HG03342 (cell line): ENCODE data around the gene RALGPS1.

Source experiments
- ATAC-seq: cut with Tn5 transposase; IDR thresholded peaks from one replicate; pipeline ENCODE4 v1.9.1; 2021; ENCODE audit warnings: mild to moderate bottlenecking, moderate library complexity; ENCODE audit not compliant: unreplicated experiment

Gene RALGPS1

DNA sequence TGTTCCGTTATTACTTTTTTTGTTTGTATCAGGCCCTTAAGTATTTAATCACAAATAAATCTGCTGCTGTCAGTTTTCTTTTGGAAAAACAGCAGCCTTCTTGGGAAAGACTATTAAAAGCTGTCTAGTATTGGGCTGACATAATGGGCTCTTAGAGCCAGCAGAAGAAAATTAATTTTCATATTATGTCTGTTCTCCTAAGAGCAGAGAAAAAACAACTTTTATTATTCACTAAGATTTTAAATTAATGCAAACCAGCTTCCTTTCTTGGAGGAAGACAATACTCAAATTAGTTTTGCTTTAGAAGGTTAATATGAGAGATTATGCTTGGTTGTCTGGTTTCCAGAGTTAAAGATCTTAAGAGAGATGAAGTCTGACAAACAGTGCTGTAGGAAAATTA is 319.4 kb downstream of the RALGPS1 start:
- no peak for ATAC-seq

DNA sequence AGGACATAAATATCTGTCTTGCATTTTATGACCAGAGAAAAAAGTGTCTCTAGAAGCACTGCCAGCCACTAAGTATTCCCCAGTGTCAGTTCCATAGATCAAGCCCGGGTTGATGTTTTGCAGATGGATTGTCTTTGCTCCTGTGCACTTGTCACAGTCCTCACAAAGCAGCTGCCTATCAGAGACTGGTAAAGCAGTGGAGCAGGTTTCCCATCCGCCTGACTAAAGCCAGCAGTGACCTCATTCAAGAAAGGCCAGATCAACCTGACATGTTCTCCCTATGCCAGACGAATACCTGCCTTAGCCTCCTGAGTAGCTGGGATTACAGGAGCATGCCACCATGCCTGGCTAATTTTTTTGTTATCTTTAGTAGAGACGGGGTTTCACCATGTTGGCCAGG is 323.2 kb downstream of the RALGPS1 start:
- no peak for ATAC-seq

DNA sequence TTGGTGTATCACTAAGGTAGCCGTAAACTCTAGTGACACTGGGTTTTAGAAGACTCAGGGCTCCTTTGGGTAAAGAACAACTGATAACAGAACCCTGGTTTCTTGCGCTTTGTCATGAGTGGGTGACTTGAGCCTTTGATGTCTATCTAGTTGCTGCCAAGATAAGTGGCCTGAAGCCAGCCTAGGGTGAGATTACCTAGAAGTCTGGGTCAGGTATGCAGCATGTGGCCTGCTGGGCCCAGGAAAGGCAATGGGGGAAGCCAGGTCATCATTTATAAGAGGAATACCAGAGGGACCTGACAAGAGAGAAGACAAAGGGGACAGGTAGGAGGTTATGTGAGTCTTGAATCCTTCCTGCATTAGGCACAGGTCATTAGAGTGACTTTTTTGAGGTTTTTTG is 326.8 kb downstream of the RALGPS1 start:
- ATAC-seq = no peak

DNA sequence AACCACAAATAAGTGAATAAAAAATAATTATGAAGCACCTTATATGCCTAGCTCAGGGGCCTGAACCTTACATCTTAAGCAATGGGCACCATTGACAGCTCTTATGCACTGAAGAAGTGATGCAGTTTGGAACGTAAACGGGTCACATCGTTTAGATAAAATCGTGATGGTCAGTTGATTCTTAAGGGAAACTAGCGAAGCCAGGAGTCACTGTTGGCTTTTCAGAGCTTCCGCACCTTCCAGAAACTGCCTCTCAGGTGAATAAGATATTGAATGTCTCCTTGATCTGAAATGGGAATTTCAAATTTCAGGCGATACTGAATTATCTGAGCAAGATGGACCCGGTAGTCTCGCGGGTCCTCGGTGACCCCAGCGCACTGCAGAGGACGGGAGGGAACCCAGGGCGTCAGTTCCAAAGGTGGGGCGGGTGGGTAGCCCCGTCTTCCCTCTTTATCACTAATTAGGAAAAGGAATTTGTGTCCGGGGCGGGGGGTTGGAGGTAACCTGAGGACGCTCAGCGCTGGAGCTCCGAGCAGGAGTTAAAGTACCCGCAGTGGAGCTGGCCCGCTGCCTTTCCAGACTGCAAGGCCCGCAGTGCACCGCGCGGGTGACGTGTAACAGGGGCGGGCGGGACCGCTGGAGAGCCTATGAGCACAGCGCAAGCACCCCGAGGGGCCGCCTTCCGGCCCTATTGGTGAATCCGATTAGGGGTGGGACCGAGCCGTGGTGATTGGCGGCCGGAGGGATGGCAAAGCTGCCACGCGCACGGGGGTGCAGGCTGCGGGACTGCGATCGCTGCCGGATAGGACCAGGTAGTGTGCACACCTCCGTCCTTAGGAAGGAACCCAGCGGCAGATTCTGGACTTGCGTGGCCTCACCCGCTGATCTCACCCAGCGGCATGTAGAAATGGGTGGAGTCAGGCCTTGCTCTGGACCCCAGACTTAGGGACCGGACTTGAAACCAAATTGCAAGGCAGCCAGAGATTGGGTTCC is 330.3 kb downstream of the RALGPS1 start:
- ATAC-seq = peak; percentile 99

DNA sequence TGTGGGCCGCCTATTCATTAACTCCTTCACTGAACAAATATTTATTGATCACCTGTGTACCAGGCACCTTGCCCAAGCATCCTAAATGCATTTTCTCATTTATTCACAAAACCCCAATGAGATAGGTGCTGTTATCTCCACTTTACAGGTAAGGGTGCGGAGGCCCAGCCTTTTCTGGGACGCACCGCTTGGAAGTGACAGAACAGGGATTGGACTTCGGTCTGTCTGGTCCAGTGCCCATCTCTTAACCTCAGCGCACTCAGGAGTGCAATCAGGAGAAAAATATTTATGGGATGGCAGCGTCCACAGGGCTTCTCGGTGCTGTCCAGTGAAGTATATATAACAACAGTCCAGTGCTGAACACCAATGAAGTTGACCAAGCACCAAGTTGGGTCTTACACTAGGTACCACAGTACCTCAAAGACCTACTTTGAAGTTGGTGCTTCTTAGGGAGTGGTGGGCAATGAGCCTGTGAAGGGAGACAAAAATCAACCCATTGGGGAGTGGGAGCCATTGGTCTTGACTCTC is 331.1 kb downstream of the RALGPS1 start:
- ATAC-seq = no peak

DNA sequence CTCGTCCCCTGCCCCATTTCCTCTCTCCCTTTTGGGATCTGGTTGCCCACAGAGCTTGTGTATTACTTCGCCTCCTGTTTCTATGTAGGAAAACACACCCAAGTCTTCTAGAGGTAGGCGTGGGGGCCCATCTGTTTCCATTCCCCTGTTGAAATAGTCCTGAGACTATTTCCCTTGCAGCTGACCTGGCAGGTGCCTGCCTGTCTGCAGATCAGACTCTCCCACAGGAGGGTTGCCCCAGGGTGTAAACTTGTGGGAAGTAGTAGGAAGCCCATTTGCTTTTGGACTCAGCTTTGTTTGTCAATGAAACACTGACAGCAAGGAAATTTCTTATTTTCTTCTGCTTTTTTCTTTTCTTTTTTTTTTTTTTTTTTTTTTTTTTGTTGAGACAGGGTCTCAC is 333.7 kb downstream of the RALGPS1 start:
- no peak for ATAC-seq

DNA sequence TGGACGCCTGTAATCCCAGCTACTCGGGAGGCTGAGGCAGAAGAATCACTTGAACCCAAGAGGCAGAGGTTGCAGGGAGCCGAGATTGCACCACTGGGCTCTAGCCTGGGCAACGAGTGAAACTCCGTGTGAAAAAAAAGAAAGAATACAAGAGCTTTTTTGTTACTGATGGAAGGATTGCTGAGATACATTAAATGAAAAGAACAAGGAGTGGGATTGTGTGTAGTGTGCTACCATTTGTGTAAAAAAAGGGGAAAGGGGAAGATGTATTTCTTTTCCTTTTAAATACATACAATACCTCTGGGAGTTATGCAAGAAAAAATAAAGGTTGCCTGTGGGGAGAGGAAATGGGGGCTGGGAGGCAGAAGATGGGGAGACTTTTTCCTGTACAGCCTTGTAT is 335.3 kb downstream of the RALGPS1 start:
- ATAC-seq = no peak

DNA sequence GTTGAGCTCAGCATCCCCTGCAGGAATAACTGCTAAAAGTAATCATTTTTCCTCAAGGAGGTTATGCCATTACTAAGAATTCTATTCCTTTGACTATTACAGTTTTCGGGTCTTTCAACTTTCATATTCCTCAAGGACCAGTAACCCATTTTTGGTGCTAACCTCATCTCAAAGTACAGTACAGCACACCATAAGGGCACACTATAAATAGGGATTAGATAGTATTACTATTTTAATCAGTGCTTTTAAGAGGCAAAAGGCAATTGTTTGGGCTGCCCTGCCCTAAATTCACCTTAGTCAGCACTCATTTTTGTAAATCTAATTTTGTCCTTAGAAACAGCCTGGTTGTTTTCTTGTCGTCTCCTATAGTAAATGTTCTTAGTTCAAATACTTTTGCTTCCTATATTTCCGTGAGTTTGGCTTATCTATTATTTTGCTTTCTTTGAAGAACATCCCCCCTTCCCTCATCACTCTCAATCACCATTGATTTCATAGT is 336.4 kb downstream of the RALGPS1 start:
- ATAC-seq = no peak

DNA sequence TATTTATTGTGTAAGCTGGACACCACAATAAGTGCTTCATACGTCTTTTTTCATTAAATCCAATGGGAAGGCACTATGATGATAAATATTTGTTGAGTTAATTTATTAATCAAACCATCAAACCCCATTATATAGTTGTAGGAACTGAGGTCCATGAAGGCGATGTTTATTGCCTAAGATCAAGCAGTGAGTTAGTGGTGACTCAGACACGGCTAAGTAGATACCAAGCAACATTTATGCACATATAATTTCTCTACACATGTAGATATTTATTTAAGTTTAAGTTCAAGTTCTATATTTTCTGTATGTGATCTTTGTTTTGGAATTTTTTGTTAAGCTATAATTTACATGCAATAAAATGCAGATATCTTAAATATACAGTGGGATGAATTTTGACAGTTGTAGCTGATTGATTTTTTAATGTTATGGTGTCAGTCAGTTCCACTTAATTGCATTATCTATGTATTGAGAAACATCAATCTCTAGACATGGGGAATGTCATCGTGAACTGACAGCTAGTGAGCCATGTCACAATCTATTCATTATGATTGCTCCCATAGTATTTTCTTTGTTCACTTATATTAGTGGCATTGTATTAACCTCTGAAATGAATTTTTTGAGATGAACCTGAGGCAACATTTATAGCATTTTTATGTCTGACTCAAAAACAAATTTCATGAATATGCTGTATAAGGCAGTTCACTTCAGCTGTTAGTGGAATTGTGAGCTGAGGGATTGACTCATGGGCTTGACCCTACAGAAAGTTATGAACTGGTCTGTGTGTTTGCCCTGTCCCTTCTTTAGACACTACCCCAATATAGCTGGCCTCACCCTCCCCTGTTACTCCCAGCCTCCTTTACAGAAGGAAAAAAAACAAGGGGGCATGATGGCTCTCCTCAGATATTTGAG is 338.1 kb downstream of the RALGPS1 start:
- no peak for ATAC-seq

DNA sequence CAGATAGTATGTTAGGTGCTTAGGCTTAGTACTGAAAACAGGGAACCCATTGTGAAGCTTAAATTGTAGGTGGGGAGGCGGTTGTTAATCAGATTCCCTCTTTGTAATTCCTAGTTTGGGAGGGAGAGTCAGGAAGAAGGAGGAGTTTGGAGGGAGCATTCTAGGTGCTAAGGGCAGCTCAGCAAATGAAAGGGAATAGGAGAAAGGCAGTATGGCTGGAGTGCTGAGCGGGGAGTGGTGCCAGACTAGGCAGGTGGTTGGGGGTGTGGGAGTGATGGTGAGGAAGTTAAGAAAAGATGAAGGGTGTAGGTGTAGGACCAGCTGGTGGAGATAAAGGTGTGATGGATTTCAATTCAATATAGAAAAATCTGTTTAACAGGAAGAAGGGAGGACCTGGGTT is 338.9 kb downstream of the RALGPS1 start:
- no peak for ATAC-seq

DNA sequence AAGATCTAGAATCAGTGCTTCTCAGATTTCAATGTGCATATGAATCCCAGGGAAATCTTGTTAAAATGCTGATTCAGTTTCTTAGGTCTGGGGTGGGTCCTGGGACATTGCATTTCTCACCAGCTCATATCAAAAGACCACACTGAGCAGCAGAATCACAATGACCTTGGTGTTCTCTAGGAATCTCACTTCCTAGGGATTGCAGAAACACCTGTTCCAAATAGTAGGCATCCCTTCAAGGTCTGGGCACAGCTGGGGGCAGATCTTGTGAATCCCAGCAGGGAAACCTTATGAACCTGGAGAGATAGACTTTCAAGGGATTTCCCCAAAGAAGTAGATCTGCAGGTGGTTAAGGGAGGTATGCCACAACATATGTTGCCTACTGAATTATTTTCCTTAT is 341.1 kb downstream of the RALGPS1 start:
- ATAC-seq = no peak

DNA sequence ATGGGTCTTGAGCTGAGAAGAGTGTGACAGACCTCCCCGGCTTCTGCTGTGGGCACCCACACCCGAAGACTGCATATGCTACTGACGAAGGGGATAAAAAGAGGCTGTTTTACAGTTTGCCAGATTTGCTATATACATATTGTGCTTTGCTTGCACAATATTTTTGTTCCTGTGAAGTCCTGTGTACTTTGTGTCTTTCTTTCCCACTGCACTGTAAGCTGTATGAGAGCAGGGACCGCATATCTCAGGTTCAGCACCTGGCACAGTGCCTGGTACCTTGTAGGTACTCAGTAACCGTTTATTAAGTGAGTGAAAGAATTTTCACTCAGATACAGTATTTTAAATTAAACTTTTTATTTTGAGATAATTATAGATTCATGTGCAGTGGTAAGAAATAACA is 341.7 kb downstream of the RALGPS1 start:
- ATAC-seq = no peak

DNA sequence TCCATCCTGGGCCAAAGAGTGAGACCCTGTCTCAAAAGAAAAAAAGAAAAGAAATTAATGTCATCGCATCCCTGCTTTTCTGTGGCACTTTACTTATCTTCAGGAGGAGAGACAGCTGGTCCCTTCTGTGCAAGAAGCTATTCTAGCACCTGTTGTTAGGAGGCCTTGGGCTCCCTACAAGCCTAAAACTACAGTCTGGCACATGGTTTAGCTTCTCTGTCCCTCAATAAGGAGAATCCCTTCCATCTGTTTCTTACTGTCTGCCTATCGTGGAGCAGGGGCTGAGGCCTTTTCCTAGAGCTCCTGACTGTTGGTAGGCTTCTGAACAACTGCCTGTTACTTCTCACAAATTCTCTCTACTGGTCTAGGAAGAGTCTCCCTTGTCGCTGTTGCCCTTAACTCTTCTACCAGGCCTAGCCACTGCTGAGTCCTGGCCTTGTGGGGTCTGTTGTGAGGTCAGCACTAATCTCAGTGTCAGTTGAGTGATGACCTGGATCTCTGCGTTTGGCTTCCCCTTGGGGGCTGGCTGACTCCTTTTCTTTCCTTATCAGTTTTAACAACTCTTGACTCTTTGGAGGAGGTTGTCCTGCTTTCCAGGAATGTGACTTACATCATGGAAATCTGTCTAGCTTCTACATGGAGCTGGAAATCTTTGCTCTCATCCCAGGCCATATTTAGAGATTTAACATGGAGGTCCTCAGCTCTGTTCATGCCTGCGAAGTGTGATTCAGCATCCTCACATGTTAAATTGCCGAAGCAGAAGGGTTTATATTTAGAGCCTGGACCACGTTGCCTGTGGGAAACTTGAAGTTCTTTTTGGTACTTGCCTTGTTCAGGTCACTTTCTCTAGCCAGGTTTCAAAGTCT is 344.3 kb downstream of the RALGPS1 start:
- no peak for ATAC-seq

DNA sequence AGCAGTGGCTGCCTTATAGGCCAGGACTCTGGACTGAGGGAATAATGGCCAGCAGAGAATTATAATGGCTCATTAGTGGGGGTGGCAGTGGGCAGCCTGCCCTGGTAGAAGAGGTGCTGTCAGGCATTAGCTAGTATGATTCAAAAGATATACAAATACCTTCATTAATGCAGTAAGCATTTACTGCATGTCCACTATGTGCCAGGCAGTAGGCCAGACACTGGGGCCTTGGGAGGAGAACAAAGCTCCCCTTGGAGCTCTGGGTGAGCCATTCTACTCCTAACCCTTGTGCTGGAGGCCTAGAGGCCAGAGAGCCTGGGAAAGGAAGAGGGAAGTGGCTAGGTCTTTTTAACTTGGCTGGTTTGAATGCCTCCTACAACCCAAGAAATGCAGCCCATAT is 348.0 kb downstream of the RALGPS1 start:
- ATAC-seq = no peak

DNA sequence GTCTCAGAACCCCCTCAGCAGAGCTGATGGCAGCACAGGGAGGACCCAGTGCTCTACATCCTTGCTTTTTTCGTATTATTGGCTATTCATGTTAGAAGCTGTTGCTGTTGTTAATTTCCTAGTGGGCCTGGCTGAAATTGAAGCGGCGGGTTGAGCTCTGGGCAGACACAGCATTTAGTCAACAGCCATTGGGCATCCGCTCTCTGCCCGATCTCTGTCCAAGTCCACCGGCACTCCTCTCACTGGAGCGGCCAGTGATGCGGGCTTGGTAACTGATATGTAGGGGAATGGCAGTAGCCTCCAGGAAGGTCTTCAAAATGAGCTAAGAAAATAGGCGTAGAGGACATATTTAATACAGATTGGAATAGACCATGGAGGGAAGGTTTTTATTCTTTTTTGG is 348.7 kb downstream of the RALGPS1 start:
- no peak for ATAC-seq

DNA sequence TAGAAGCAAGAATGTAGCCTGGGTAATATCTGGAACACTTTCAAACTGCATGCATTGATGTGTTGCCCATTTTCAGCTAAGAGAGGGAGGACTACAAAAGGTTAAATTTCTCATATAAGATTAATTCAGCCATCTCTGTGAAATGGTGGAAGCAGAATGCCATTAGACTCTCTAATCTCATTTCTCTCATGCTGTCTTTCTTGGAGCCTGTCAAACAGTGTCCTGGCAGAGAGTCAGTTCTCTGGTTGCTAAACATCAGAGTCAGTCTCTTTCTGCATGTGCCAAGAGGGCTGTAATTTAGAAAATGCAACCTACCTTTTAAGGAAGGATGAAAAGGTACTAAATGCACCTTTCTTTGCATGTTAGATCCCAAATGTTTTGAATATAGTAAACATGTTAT is 349.1 kb downstream of the RALGPS1 start:
- ATAC-seq = no peak

DNA sequence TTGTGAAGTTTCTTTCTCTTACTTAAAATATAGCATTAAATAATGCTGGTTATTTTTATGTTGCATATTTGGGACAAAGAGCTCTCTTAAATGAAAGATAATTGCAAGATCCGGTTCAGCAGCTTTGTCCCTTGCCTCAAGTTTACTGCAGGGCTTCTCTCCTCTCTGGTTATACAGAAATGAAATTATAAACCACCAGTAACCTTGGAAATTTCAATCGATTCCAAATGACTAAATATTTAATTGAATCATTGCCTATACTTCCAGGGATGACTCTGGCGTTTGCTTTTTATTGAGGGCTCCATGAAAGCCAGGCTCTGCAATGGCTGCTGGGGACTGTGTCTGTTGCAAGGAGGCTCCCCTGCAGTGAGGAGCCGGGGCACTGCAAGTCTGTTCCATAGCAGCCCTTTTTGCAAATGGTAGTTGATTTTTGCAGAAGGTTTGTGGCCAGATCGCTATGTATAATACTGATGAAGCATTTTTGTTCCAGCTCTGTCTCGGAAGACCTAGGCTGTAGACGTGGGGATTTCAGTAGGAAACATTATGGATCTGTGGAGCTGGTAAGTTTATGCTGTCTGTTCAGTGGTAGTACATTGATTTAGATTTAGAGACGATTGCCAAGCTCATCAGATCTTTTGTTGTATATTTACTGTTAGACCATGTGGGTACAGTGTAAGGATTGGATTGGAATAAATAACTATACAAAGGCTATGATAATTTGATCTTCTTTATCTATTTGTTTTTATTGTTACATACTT is 350.1 kb downstream of the RALGPS1 start, which contains the start of gene GARNL3:
Gene GARNL3 (plus strand): TSS at position 313 of the 758 bp plus-strand sequence. CDS start 104 bp downstream, at position 417.
- no peak for ATAC-seq

DNA sequence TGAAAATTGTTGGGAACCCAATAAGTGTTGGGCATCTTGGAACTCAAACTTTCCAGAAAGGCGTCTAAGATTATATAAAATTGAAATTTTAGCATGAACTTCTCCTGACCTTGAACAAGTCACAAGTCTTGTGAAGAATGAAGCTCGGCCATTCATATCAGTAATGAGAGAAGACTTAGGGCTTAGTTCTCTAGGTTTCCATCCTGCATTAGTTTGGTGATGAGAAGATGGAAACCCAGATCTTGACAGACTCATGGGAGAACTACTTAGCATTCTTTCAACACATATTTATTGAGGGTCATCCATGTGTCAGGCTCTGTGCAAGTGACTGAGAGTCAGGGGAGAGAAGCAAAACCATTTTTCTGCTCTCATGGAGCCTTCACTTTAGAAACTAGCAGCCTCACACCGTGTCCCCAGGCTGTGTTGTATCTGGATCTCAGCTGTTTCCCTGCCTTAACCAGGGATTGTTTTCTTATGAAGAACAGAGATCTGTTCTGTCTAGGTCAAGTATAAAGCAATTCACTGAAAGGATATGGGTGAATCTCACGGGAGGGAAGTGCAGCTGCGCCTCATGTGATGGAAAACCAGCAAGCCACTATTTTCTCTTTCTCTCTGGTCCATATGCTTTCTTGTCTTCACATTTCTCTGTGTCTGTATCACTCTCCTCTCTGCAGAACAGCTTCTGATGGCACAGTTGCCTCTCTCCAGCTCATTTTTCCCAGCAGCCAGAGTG is 353.4 kb downstream of the RALGPS1 start:
- ATAC-seq = no peak

DNA sequence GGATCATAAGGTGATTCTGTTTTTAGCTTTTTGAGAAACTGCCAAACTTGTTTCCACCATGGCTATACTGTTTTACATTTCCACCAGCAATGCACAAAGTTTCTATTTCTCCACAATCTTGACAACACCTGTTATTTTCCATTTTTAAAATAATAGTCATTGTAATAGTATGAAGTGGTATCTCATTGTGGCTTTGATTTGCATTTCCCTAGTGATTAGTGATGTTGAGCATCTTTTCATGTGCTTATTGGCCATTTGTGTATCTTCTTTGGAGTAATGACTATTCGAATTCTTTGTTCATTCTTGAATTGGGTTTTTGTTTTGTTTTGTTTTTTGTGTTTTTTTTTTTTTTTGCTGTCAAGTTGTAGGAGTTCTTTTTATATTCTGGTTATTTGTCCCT is 354.9 kb downstream of the RALGPS1 start:
- ATAC-seq = no peak
